Sigmoid colon (tissue), 7 donors: ENCODE results near the gene ZMIZ1. TPM values are rescaled to one million over a fixed set of nuclear protein-coding genes. Genes with fewer than 3 reads are reported as not detected.

Experiments
- DNase-seq: peaks from one replicate; pipeline ENCODE4 v3.0.0-alpha.2; 2019
- H3K27ac ChIP-seq, 4 donors: fragments of 200-600 bp; sonication (generic); one replicate each; pipeline ENCODE4 v1.5.1; 2016 to 2019; ENCODE audit warnings: mild to moderate bottlenecking in 1 of 4
- H3K27me3 ChIP-seq, 3 donors: fragments of 200-600 bp; sonication (generic); one replicate each; pipeline ENCODE4 v1.5.1; 2019; ENCODE audit warnings: mild to moderate bottlenecking in 1 of 3
- H3K36me3 ChIP-seq, 4 donors: fragments of 200-600 bp; sonication (generic); one replicate each; pipeline ENCODE4 v1.5.1; 2016 to 2019
- H3K4me1 ChIP-seq, 4 donors: fragments of 200-600 bp; sonication (generic); one replicate each; pipeline ENCODE4 v1.5.1; 2017 to 2019
- H3K4me3 ChIP-seq, 4 donors: fragments of 200-600 bp; sonication (generic); one replicate each; pipeline ENCODE4 v1.5.1; 2017 to 2019; ENCODE audit warnings: mild to moderate bottlenecking in 2 of 4, moderate library complexity in 1 of 4
- H3K9me3 ChIP-seq, 4 donors: fragments of 200-600 bp in 3 of 4; sonication (generic) in 3 of 4; one replicate each; pipeline versions ENCODE4 v1.5.1 to v1.6.1; 2013 to 2019
- CTCF ChIP-seq, 4 experiments: fragments of 450-650 bp in 3 of 4; fragments of 200-600 bp in 1 of 4; IDR thresholded peaks; one replicate each; pipeline ENCODE4 v1.5.1; 2016 to 2019; ENCODE audit warnings: antibody characterized with exemption in 4 of 4, mild to moderate bottlenecking in 3 of 4, moderate library complexity in 2 of 4
- EP300 ChIP-seq, 4 donors: sonication (generic); formaldehyde crosslinking; IDR thresholded peaks; one replicate each; pipeline ENCODE4 v1.6.1; 2017; ENCODE audit warnings: antibody characterized with exemption in 4 of 4
- POLR2A ChIP-seq, 2 donors: fragments of 450-650 bp; IDR thresholded peaks; one replicate each; pipeline ENCODE4 v1.6.1; 2016; ENCODE audit warnings: antibody characterized with exemption in 2 of 2, mild to moderate bottlenecking in 2 of 2, moderate library complexity in 2 of 2
- POLR2AphosphoS5 ChIP-seq, 4 donors: sonication (generic); formaldehyde crosslinking; IDR thresholded peaks; one replicate each; pipeline ENCODE4 v1.6.1; 2017; ENCODE audit warnings: antibody characterized with exemption in 4 of 4
- WGBS, 2 donors: extraction: QIAGEN DNeasy Blood & Tissue Kit; methylation state at CpG; one replicate each; pipeline ENCODE4 v1.1.7; 2013; 5-methylcytosine and 5-hydroxymethylcytosine counted together
- intact Hi-C: fragments of 100-400 bp; cut with DNase I; formaldehyde crosslinking; loops from one replicate; pipeline ENCODE4 v1.15.1; 2023
- polyA plus RNA-seq, 3 donors: library from polyadenylated mRNA; stranded (reverse); fragments of 200-250 nt; gene quantifications; one replicate each; pipeline ENCODE4 v1.2.3, GENCODE V29; 2013
- total RNA-seq, 4 donors: library from RNA; depleted of rRNA; stranded (reverse); fragments of >200 nt; gene quantifications; one replicate each; pipeline ENCODE4 v1.1.0, GENCODE V29; 2016
- donor health status: healthy with polysubstance abuse.
- donor health status: Bipolar disorder and iron deficiency.
- donor health status: healthy.

ZMIZ1 gene
- total and polyA plus RNA-seq, 7 donors: 17.4 to 49.3 (median 31.5) TPM

DNA sequence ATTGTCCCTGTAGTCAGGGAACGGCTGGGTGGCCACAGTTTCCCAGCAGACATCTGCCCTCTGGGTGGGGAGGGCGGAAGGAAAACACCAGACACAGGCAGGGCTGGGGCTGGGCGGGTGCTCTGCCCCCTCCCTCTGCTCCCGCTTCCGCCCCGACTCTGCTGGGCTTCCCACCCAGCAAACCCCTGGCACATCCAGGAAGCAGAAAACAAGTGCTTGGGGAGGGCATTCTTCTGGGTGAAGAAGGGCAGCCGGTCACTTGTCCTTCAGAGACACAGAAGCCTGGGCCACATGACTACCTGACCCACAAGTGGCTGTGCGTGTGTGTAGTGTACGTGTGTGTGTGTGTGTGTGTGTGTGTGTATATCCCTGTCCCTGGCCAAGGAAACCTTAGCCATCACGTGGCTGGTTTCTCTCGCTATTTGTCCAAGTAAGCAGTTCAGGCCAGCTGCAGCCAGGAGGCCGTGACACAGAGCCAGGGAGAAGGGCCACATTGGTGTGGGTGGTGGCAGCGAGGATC lies 77.9 kb downstream of the ZMIZ1 start:
- H3K4me1 ChIP-seq: peaks cover 0 to 100% (median 92%) of the 10 kb centered on the region in 4 donors
- H3K27me3 ChIP-seq: no peaks in the 10 kb centered on the region
- intact Hi-C loops: loop anchor here (5.0 kb wide), 1 partner anchor 34 kb away; no protein-coding TSS in a partner anchor
- peak overlapping the region; percentile 85 to 92 (median 88) for H3K27ac ChIP-seq
- DNase-seq: peak; percentile 93
- peaks cover 0 to 13% (median 7%) of the 10 kb centered on the region in 4 donors for H3K36me3 ChIP-seq
- H3K4me3 ChIP-seq: no peak overlapping the region
- H3K9me3 ChIP-seq: no peaks in the 10 kb centered on the region
- TF ChIP-seq POLR2A (IDR thresholded peaks at IDR 0.05) (no peak), EP300 (IDR thresholded peaks at IDR 0.05) (peak in 1 of 4 donors; percentile 45), CTCF (IDR thresholded peaks at IDR 0.05) (peak in 2 of 4 experiments; percentile 22 to 57), POLR2AphosphoS5 (IDR thresholded peaks at IDR 0.05) (peak in 3 of 4 donors; percentile 32 to 56 (median 54))
- WGBS, 2 donors: 40 to 66% methylated on average over 13 of the region's 13 CpGs

- TF ChIP-seq POLR2A (IDR thresholded peaks at IDR 0.05) (no peak), CTCF (IDR thresholded peaks at IDR 0.05) (no peak), EP300 (IDR thresholded peaks at IDR 0.05) (no peak), POLR2AphosphoS5 (IDR thresholded peaks at IDR 0.05) (no peak)
- 89 to 90% methylated on average over 5 of the region's 5 CpGs for WGBS, 2 donors
- Histone ChIP-seq H3K4me1 (peaks cover 0 to 100% (median 93%) of the 10 kb centered on the region in 4 donors), H3K27me3 (no peaks in the 10 kb centered on the region), H3K9me3 (no peaks in the 10 kb centered on the region), H3K27ac (peak overlapping the region; percentile 85 to 92 (median 88)), H3K4me3 (no peak overlapping the region), H3K36me3 (peaks cover 0 to 12% (median 7%) of the 10 kb centered on the region in 4 donors)
- intact Hi-C loops: loop anchor here (5.0 kb wide), 1 partner anchor 35 kb away; no protein-coding TSS in a partner anchor
- no peak for DNase-seq
These were observed 78.5 kb downstream of the ZMIZ1 start for GRCh38 chr10:79147306-79147705.

- H3K4me1 ChIP-seq: peaks cover 0 to 100% (median 97%) of the 10 kb centered on the region in 4 donors
- intact Hi-C loops: loop anchor here (5.0 kb wide), 1 partner anchor 36 kb away; no protein-coding TSS in a partner anchor
- peaks cover 0 to 7% (median 6%) of the 10 kb centered on the region in 4 donors for H3K36me3 ChIP-seq
- TF ChIP-seq POLR2A (IDR thresholded peaks at IDR 0.05) (no peak), POLR2AphosphoS5 (IDR thresholded peaks at IDR 0.05) (no peak), EP300 (IDR thresholded peaks at IDR 0.05) (no peak), CTCF (IDR thresholded peaks at IDR 0.05) (no peak)
- no peaks in the 10 kb centered on the region for H3K9me3 ChIP-seq
- peak overlapping the region; percentile 85 to 92 (median 88) for H3K27ac ChIP-seq
- 58 to 73% methylated on average over 7 of the region's 7 CpGs for WGBS, 2 donors
- H3K27me3 ChIP-seq: no peaks in the 10 kb centered on the region
- no peak for DNase-seq
- H3K4me3 ChIP-seq: no peak overlapping the region
These were observed 79.2 kb downstream of the ZMIZ1 start for GRCh38 chr10:79147796-79148451.

GRCh38 chr10:79148452-79149344 lies 79.9 kb downstream of the ZMIZ1 start:
- no peaks in the 10 kb centered on the region for H3K27me3 ChIP-seq
- 54 to 65% methylated on average over 16 of the region's 16 CpGs for WGBS, 2 donors
- TF ChIP-seq POLR2AphosphoS5 (IDR thresholded peaks at IDR 0.05): peak in 2 of 4 donors; percentile 36 to 57
- TF ChIP-seq EP300 (IDR thresholded peaks at IDR 0.05): peak in 2 of 4 donors; percentile 34 to 67
- TF ChIP-seq CTCF (IDR thresholded peaks at IDR 0.05): no peak
- TF ChIP-seq POLR2A (IDR thresholded peaks at IDR 0.05): no peak
- H3K9me3 ChIP-seq: no peaks in the 10 kb centered on the region
- DNase-seq: peak; percentile 89
- H3K4me3 ChIP-seq: no peak overlapping the region
- intact Hi-C loops: loop anchor here (5.0 kb wide), 1 partner anchor 36 kb away; no protein-coding TSS in a partner anchor
- peaks cover 0 to 100% (median 100%) of the 10 kb centered on the region in 4 donors for H3K4me1 ChIP-seq
- H3K36me3 ChIP-seq: peaks cover 0 to 5% (median 2%) of the 10 kb centered on the region in 4 donors
- H3K27ac ChIP-seq: peak overlapping the region; percentile 85 to 92 (median 88)
